Esophagus squamous epithelium (tissue), 5 donors: ENCODE measurements around the gene LARGE1. TPM values are rescaled to one million over a fixed set of nuclear protein-coding genes. Genes with fewer than 3 reads are reported as not detected.

Experiments
- DNase-seq: peaks from one replicate; lab custom pipeline; 2025; lab: John Stamatoyannopoulos, UW
- H3K27ac ChIP-seq, 4 donors: fragments of 200-600 bp; sonication (generic); one replicate each; pipeline ENCODE4 v1.5.1; 2016 to 2019; ENCODE audit warnings: mild to moderate bottlenecking in 1 of 4
- H3K27me3 ChIP-seq, 4 donors: fragments of 200-600 bp; sonication (generic); 1 replicate in 3 of 4; 2 replicates in 1 of 4; pipeline versions ENCODE4 v1.5.1 to v1.6.0; 2017 to 2021; ENCODE audit warnings: antibody characterized with exemption in 1 of 4
- H3K36me3 ChIP-seq, 3 donors: fragments of 200-600 bp; sonication (generic); one replicate each; pipeline ENCODE4 v1.5.1; 2016 to 2019
- H3K4me1 ChIP-seq, 3 donors: fragments of 200-600 bp; sonication (generic); one replicate each; pipeline ENCODE4 v1.5.1; 2017 to 2019
- H3K4me3 ChIP-seq, 4 donors: fragments of 200-600 bp; sonication (generic); 1 replicate in 3 of 4; 2 replicates in 1 of 4; pipeline ENCODE4 v1.5.1; 2016 to 2019; ENCODE audit warnings: mild to moderate bottlenecking in 2 of 4, moderate library complexity in 1 of 4
- H3K9me3 ChIP-seq, 3 donors: fragments of 200-600 bp; sonication (generic); one replicate each; pipeline ENCODE4 v1.5.1; 2016 to 2019
- CTCF ChIP-seq, 6 experiments: fragments of 450-650 bp in 4 of 6; fragments of 200-600 bp in 2 of 6; sonication (generic) in 2 of 6; IDR thresholded peaks; one replicate each; pipeline ENCODE4 v1.5.1; 2016 to 2019; ENCODE audit warnings: antibody characterized with exemption in 6 of 6, mild to moderate bottlenecking in 4 of 6, moderate library complexity in 4 of 6
- POLR2A ChIP-seq, 4 donors: fragments of 450-650 bp; IDR thresholded peaks; one replicate each; pipeline ENCODE4 v1.6.1; 2017; ENCODE audit warnings: antibody characterized with exemption in 4 of 4, mild to moderate bottlenecking in 4 of 4, moderate library complexity in 3 of 4
- WGBS, 2 donors: methylation state at CpG; one replicate each; pipeline ENCODE4 v1.1.5; 2018; 5-methylcytosine and 5-hydroxymethylcytosine counted together
- intact Hi-C: fragments of 100-400 bp; cut with DNase I; formaldehyde crosslinking; loops from one replicate; pipeline ENCODE4 v1.15.0; 2022
- total RNA-seq, 4 donors: library from RNA; depleted of rRNA; stranded (reverse); fragments of >200 nt; gene quantifications; one replicate each; pipeline ENCODE4 v1.1.0, GENCODE V29; 2016
- donor health status: DM: yes; HTN: yes; CAD: no.

Gene LARGE1
- total RNA-seq, 4 donors from 2014 or later: 5.2 to 15.1 (median 6.6) TPM

- Histone ChIP-seq H3K36me3 (no peaks in the 10 kb centered on the region), H3K27me3 (no peaks in the 10 kb centered on the region), H3K27ac (peak overlapping the region in 2 of 4 donors; percentile 10 to 45), H3K4me3 (no peak overlapping the region), H3K4me1 (no peaks in the 10 kb centered on the region), H3K9me3 (no peaks in the 10 kb centered on the region)
- intact Hi-C loops: no loop called here
- 66 to 71% methylated on average over 14 of the region's 14 CpGs for WGBS, 2 donors
- DNase-seq: no peak
- TF ChIP-seq POLR2A (IDR thresholded peaks at IDR 0.05) (no peak), CTCF (IDR thresholded peaks at IDR 0.05) (no peak)
These were observed 356.9 kb downstream of the LARGE1 start for GRCh38 chr22:33563220-33563964.

GRCh38 chr22:33562501-33562900, 357.8 kb downstream of the LARGE1 start:
- TF ChIP-seq POLR2A (IDR thresholded peaks at IDR 0.05) (no peak), CTCF (IDR thresholded peaks at IDR 0.05) (no peak)
- no peaks in the 10 kb centered on the region for H3K9me3 ChIP-seq
- H3K4me3 ChIP-seq: no peak overlapping the region
- no peaks in the 10 kb centered on the region for H3K36me3 ChIP-seq
- no peak for DNase-seq
- intact Hi-C loops: no loop called here
- no peak overlapping the region for H3K27ac ChIP-seq
- no peaks in the 10 kb centered on the region for H3K4me1 ChIP-seq
- 90 to 91% methylated on average over 4 to 6 of the region's 6 CpGs for WGBS, 2 donors
- no peaks in the 10 kb centered on the region for H3K27me3 ChIP-seq

- H3K36me3 ChIP-seq: no peaks in the 10 kb centered on the region
- no peak overlapping the region for H3K27ac ChIP-seq
- no peaks in the 10 kb centered on the region for H3K9me3 ChIP-seq
- H3K4me3 ChIP-seq: no peak overlapping the region
- TF ChIP-seq CTCF (IDR thresholded peaks at IDR 0.05) (no peak), POLR2A (IDR thresholded peaks at IDR 0.05) (no peak)
- WGBS, 2 donors: 87 to 91% methylated on average over 8 to 9 of the region's 9 CpGs
- no peak for DNase-seq
- H3K27me3 ChIP-seq: no peaks in the 10 kb centered on the region
- intact Hi-C loops: no loop called here
- no peaks in the 10 kb centered on the region for H3K4me1 ChIP-seq
These were observed 359.0 kb downstream of the LARGE1 start for GRCh38 chr22:33561149-33561807.

- H3K36me3 ChIP-seq: no peaks in the 10 kb centered on the region
- intact Hi-C loops: no loop called here
- DNase-seq: no peak
- no peak overlapping the region for H3K4me3 ChIP-seq
- no peaks in the 10 kb centered on the region for H3K9me3 ChIP-seq
- H3K4me1 ChIP-seq: no peaks in the 10 kb centered on the region
- no peak overlapping the region for H3K27ac ChIP-seq
- no peaks in the 10 kb centered on the region for H3K27me3 ChIP-seq
- TF ChIP-seq POLR2A (IDR thresholded peaks at IDR 0.05) (no peak), CTCF (IDR thresholded peaks at IDR 0.05) (no peak)
- WGBS, 2 donors: 91 to 95% methylated on average over 7 of the region's 7 CpGs
These were observed 362.4 kb downstream of the LARGE1 start for GRCh38 chr22:33557836-33558235.

GRCh38 chr22:33555814-33556522, 364.3 kb downstream of the LARGE1 start:
- Histone ChIP-seq H3K36me3 (no peaks in the 10 kb centered on the region), H3K27me3 (no peaks in the 10 kb centered on the region), H3K9me3 (no peaks in the 10 kb centered on the region), H3K4me3 (no peak overlapping the region), H3K4me1 (no peaks in the 10 kb centered on the region), H3K27ac (no peak overlapping the region)
- WGBS, 2 donors: 79 to 86% methylated on average over 4 to 5 of the region's 5 CpGs
- intact Hi-C loops: no loop called here
- DNase-seq: no peak
- TF ChIP-seq POLR2A (IDR thresholded peaks at IDR 0.05) (no peak), CTCF (IDR thresholded peaks at IDR 0.05) (no peak)
